ENCODE measurements around the gene NPHS1.

GRCh38 chr19:35856546-35857149 is 4.3 kb upstream of the NPHS1 start, which contains the start of gene KIRREL2:
- TF ChIP-seq EZH2phosphoT487 (IDR thresholded peaks at IDR 0.05; ENCODE audit: insufficient read depth, low read depth) (no peak), EZH2 (IDR thresholded peaks at IDR 0.05; ENCODE audit: insufficient read depth, poor library complexity, severe bottlenecking) (no peak)
